ENCODE measurements around the gene OR2T33.
"Not testable (repeated sequence)": the region's sequence is repeated elsewhere in the genome, so short reads cannot be mapped to it uniquely, and the experiment has no call there.

Gene OR2T33, protein sequence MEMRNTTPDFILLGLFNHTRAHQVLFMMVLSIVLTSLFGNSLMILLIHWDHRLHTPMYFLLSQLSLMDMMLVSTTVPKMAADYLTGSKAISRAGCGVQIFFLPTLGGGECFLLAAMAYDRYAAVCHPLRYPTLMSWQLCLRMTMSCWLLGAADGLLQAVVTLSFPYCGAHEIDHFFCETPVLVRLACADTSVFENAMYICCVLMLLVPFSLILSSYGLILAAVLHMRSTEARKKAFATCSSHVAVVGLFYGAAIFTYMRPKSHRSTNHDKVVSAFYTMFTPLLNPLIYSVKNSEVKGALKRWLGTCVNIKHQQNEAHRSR

DNA sequence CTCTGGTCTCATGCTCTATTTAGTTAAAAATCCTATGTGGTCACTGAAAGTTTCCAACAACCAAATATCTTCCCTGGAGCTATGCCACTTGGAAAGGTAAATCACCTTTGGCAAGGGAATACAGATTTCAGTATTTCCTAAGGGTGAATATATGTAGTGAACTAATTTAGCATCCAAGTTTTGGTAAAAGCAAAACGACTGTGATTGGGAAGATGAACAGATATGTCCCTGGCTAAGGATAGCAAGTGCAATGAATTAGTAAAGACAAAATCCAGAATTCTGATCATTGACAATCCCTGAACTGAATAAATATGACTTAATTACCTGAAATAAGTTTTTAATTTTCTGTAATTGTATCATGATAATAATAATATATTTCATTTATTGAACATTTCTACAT lies at the start of gene OR2T33:
Gene OR2T33 (minus strand): TSS at position 101 of the 400 bp plus-strand sequence. CDS start 4,162 bp downstream, outside the sequence.
- Histone ChIP-seq H4K20me1 (no peaks in the 10 kb centered on the region), H3K9ac (no peak within 1 kb of the TSS), H3K4me3 (no peak within 1 kb of the TSS), H3K27me3 (no peaks in the 10 kb centered on the region), H3K36me3 (no peaks in the 10 kb centered on the region), H3K9me3 (replicated peaks in 1 of 11) (peaks cover 5 to 16% (median 10%) of the 10 kb centered on the region in 11 experiments; a peak in 18 of 22 replicates), H3K4me1 (peaks cover 5 to 27% (median 16%) of the 10 kb centered on the region in 10 experiments; a peak in 17 of 20 replicates), H3K4me2 (no peak within 1 kb of the TSS), H3K27ac (no peak within 1 kb of the TSS)
- no peak for TF ChIP-seq Cebpa-rat (IDR thresholded peaks at IDR 0.05)

DNA sequence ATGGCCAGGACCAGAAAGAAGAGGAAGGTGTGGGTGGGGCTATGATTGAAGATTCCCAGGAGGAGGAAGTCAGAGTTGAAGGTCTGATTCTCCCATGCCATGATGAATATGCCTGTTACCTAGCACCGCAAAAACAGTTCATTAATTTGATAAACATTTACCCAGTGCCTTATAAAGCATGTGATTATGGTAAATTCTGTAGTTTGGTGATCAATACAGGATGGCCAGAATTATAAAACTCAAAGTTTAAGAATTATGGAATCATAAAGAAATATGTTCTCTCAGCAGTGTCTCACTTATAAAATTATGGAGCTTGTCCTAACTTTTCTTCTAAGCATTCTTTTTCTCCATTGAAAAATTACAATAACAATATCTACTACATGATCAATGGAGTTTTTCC lies 46.7 kb upstream of the OR2T33 start, which contains the start of gene OR2M7:
Gene OR2M7 (minus strand): TSS at position 101 of the 400 bp plus-strand sequence. CDS start 0 bp downstream, at position 101.
- no peaks in the 10 kb centered on the region for H3K27me3 ChIP-seq
- no peaks in the 10 kb centered on the region for H3K9me3 ChIP-seq (replicated peaks in 1 of 11)

DNA sequence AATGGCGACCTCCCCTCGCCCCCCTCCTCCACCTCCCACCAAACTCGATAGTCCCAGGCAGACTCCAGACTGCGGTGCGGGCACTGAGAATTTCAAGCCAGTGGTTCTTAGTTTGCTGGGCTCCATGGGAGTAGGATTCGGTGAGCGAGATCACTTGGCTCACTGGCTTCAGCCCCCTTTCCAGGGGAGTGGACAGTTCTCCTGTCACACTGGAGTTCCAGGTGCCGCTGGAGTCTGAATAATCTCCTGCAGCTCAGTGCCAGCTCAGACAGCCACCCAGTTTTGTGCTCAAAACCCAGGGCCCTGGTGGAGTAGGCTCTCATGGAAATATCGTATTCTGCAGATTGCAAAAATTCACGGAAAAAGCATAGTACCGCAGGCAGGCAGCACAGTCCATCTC lies 39.0 kb upstream of the OR2T33 start:
- no peak overlapping the region for H3K27ac ChIP-seq
- peaks cover 24 to 56% (median 42%) of the 10 kb centered on the region in 11 experiments for H3K9me3 ChIP-seq (replicated peaks in 1 of 11)

More for the DNA sequence above, 46.7 kb upstream of the OR2T33 start, which contains the start of gene OR2M7:
- Histone ChIP-seq H3K4me3 (no peak within 1 kb of the TSS), H3K36me3 (no peaks in the 10 kb centered on the region), H3K4me1 (no peaks in the 10 kb centered on the region), H3K27ac (no peak within 1 kb of the TSS), H4K20me1 (no peaks in the 10 kb centered on the region), H3K4me2 (no peak within 1 kb of the TSS), H3K9ac (no peak within 1 kb of the TSS)
- no peak for TF ChIP-seq Cebpa-rat (IDR thresholded peaks at IDR 0.05)

DNA sequence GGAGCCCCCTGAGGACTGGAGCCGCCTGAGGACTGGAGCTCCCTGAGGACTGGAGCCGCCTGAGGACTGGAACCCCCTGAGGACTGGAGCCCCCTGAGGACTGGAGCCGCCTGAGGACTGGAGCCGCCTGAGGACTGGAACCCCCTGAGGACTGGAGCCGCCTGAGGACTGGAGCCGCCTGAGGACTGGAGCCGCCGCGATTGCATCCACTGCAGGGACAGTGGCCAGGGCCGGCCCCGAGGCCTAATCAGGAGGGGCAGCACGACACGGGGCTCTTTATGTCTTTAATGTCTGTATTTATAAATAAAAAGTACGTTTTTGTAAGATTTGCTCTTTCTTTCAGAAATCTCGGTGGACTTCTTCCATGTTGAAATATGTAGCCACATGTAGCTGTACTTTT lies 29.0 kb upstream of the OR2T33 start:
- H3K9me3 ChIP-seq (replicated peaks in 1 of 11); H3K36me3 ChIP-seq; H4K20me1 ChIP-seq; H3K27me3 ChIP-seq; H3K4me2 ChIP-seq; H3K4me1 ChIP-seq; H3K9ac ChIP-seq; H3K4me3 ChIP-seq; H3K27ac ChIP-seq: not testable (repeated sequence)

More for the DNA sequence above, 39.0 kb upstream of the OR2T33 start:
- Histone ChIP-seq H3K4me2 (no peak overlapping the region), H3K4me3 (no peak overlapping the region), H3K4me1 (peaks cover 0 to 3% (median 0%) of the 10 kb centered on the region in 10 experiments; a peak in 3 of 20 replicates), H3K36me3 (no peaks in the 10 kb centered on the region), H3K27me3 (no peaks in the 10 kb centered on the region), H4K20me1 (no peaks in the 10 kb centered on the region), H3K9ac (no peak overlapping the region)
- no peak for TF ChIP-seq Cebpa-rat (IDR thresholded peaks at IDR 0.05)

DNA sequence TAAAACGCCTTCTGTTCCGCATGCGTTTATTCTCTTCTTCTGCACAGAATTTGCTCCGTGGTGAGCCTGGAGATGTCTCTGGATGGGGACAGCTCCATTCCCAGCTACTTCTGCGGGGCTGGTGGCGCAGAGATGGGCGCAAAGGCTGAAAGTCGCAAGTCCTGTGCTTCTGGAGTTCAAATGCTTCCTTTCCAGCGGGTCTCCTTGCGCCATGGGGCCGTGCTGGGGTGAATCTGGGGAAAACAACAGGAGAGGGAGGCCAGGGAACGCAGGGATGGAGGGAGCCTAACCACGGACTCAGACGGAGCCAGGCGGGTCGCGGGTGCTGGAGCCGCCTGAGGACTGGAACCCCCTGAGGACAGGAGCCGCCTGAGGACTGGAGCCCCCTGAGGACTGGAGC lies 28.3 kb upstream of the OR2T33 start:
- no peak overlapping the region for H3K4me2 ChIP-seq
- H3K36me3 ChIP-seq, result no peaks in the 10 kb centered on the region
- no peak overlapping the region for H3K27ac ChIP-seq
- no peaks in the 10 kb centered on the region for H3K4me1 ChIP-seq
- no peak overlapping the region for H3K9ac ChIP-seq
- H3K27me3 ChIP-seq, result no peaks in the 10 kb centered on the region
- H4K20me1 ChIP-seq, result no peaks in the 10 kb centered on the region
- TF ChIP-seq Cebpa-rat (IDR thresholded peaks at IDR 0.05), result no peak
- no peak overlapping the region for H3K4me3 ChIP-seq
- H3K9me3 ChIP-seq (replicated peaks in 1 of 11), result no peaks in the 10 kb centered on the region; a peak in 1 of 22 replicates

DNA sequence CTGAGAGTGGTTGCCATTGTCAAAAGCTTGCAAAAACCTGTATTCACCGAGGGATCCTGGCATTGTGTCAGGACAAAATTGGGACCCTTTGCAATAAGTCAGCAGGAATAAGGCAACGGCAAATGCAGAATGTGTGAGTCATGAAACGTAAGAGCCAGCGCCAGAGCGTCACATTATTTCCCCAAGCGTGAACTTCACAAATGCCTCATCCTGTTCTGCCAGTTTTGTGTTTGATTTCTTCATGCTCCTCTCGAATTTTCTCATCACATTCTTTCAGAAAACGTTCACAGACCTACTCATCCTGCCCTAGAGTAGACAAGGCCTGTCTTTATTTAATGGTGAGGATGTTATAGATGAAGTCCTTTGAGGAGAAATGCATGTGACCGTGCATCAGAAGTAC lies 27.9 kb upstream of the OR2T33 start:
- not testable (repeated sequence) for H4K20me1 ChIP-seq; H3K27ac ChIP-seq; H3K9ac ChIP-seq; H3K36me3 ChIP-seq; H3K4me1 ChIP-seq; H3K4me3 ChIP-seq; H3K9me3 ChIP-seq (replicated peaks in 1 of 11); H3K27me3 ChIP-seq; H3K4me2 ChIP-seq

DNA sequence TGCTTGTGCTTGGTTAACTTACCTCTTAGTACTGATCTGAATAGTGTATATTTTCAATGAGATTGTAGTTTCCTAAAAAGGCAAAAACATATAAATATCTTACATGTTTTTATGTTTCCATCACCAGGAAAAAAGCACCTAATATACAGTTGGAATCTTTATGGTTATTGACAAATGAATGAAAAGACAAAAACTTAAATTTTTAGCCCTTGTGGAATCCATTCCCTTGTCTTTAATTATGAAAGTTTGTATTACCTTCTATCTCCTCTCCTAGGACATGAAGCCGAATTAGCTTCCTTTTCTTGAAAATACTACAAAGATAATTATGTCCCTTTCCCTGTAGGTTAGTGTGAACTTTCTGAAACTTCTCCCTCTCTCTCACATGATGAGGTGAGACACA lies 25.5 kb upstream of the OR2T33 start, which contains the start of gene OR2T12:
Gene OR2T12 (minus strand): TSS at position 101 of the 400 bp plus-strand sequence. CDS start 7,846 bp downstream, outside the sequence.
- H3K9me3 ChIP-seq (replicated peaks in 1 of 11), result no peaks in the 10 kb centered on the region; a peak in 1 of 22 replicates
- no peak within 1 kb of the TSS for H3K4me3 ChIP-seq
- TF ChIP-seq Cebpa-rat (IDR thresholded peaks at IDR 0.05), result no peak
- H4K20me1 ChIP-seq, result no peaks in the 10 kb centered on the region
- H3K9ac ChIP-seq, result no peak within 1 kb of the TSS
- no peaks in the 10 kb centered on the region for H3K36me3 ChIP-seq
- H3K4me1 ChIP-seq, result no peaks in the 10 kb centered on the region
- no peak within 1 kb of the TSS for H3K4me2 ChIP-seq
- H3K27me3 ChIP-seq, result no peaks in the 10 kb centered on the region
- no peak within 1 kb of the TSS for H3K27ac ChIP-seq

DNA sequence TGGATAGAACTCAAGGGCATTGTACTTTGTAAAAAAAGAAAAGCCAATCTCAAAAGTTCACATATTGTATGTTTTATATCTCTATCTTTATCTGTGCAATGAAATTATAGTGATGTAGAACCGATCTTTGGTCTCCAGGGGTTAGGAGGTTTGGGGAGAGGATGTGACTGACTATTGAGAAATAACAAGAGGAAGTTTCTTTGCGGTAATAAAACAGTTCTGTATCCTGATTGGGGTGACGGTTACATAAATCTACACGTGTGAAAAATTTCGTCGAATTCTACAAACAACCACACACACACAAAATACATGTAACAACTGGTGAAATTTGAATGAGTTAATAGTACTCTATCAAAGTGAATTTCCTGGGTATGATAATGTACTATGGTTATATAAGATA lies 10.6 kb upstream of the OR2T33 start:
- peak in 2 of 11 experiments; percentile 56 to 72; a peak in 3 of 22 replicates for TF ChIP-seq Cebpa-rat (IDR thresholded peaks at IDR 0.05)

DNA sequence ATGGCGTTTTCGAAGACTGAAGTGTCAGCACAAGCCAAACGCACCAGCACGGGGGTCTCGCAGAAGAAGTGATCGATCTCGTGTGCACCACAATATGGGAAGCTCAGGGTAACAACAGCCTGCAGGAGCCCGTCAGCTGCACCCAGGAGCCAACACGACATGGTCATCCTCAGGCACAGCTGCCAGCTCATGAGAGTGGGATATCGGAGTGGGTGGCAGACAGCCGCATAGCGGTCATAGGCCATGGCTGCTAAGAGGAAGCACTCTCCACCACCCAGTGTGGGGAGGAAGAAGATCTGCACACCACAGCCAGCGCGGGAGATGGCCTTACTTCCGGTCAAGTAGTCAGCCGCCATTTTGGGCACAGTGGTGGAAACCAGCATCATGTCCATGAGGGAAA lies 4.6 kb downstream of the OR2T33 start:
- H3K4me2 ChIP-seq; H3K27ac ChIP-seq; H3K4me3 ChIP-seq; H3K27me3 ChIP-seq; H3K36me3 ChIP-seq; H4K20me1 ChIP-seq; H3K9me3 ChIP-seq (replicated peaks in 1 of 11); H3K9ac ChIP-seq: not testable (repeated sequence)
- H3K4me1 ChIP-seq, result peaks cover 5 to 21% (median 16%) of the 10 kb centered on the region in 10 experiments; a peak in 17 of 20 replicates

More for the DNA sequence above, 10.6 kb upstream of the OR2T33 start:
- no peaks in the 10 kb centered on the region for H3K27me3 ChIP-seq
- H3K4me1 ChIP-seq, result peaks cover 9 to 28% (median 10%) of the 10 kb centered on the region in 10 experiments; a peak in 18 of 20 replicates
- 0 out of 20 replicates have a peak overlapping the region, but pooled peaks of 1 of the 10 experiments have one; percentile 28 for H3K4me3 ChIP-seq
- no peaks in the 10 kb centered on the region for H4K20me1 ChIP-seq
- H3K9ac ChIP-seq, result peak overlapping the region in 4 of 11 experiments; percentile 10 to 54 (median 42); a peak in 1 of 22 replicates
- H3K9me3 ChIP-seq (replicated peaks in 1 of 11), result peaks cover 4 to 57% (median 34%) of the 10 kb centered on the region in 11 experiments; a peak in 18 of 22 replicates
- no peaks in the 10 kb centered on the region for H3K36me3 ChIP-seq
- H3K27ac ChIP-seq, result peak overlapping the region in 8 of 11 experiments; percentile 53 to 84 (median 76); a peak in 16 of 22 replicates
- H3K4me2 ChIP-seq, result peak overlapping the region in 9 of 11 experiments; percentile 13 to 66 (median 49); a peak in 15 of 22 replicates
